GM08714 (cell line): Measurements from ENCODE around the gene HNRNPLL.
"Not testable (repeated sequence)": the region's sequence is repeated elsewhere in the genome, so short reads cannot be mapped to it uniquely, and the experiment has no call there.

Experiments used
- H3K4me3 ChIP-seq: fragments of 200-500 bp; sonication (Bioruptor generic); 2 replicates; pipeline ENCODE4 v1.5.1; 2014; ENCODE audit warnings: mild to moderate bottlenecking, low read length, inconsistent platforms
- ZNF274 ChIP-seq: IDR thresholded peaks from 2 replicates; pipeline ENCODE4 v1.6.1; 2012; ENCODE audit warnings: mild to moderate bottlenecking, low read depth, low read length

HNRNPLL gene

DNA sequence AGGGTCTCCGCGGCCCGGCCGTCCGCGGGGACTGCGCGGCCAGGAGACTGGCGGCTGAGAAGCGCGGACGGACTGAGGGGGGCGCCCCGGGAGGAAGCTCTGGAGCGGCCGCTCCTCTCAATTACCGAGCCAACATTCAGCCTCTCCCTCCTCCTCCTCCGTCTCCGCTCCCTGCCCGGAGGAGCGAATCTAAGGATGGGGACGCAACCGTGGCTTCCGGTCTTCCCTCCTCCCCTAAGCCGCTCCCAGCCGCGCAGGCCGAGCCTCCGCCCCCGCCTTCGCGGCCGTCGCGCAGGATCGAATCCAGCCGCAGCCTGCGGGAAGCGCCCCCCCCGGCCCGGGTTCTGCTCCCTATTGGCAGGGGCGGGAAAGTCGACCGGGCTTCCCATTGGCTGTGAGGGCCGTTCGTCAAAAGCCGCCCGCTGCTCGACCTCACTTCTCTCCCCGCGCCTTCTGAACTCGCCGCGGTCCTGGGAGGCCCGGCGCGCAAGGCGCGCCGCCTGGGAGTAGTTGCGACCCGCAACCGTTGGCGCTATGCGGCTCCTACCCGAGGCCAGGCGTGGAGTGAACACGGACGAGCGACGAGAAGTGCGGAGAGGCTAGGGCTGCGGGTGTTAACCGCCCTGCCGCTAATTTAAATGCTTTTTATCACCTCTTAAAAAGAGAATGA lies at the start of gene HNRNPLL:
Gene HNRNPLL, minus strand, starts transcription at position 197 of the 670 bp plus-strand sequence. CDS start 302 bp downstream, outside the sequence.
- no peak for TF ChIP-seq ZNF274
- peak within 1 kb of the TSS; percentile 74 for H3K4me3 ChIP-seq

DNA sequence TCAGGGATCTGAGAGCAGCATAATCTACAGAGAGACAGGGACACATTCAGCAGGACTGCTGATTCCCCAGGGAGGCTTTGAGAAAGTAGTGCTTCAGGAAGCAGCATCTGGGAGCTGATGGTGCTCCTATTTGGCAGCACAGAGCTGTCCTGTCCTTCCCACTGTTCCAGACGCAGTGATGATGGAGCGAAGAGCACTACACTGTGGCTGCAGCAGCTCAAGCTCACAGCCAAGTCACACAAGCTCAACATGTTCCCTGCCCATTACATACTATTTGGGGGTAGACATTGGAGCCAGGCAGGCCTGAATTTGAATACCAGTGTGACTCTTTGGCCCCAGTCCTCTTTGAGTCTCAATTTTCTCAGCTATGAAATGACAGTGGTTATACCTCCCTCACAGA lies 48.0 kb upstream of the HNRNPLL start:
- TF ChIP-seq ZNF274 = no peak
- no peak overlapping the region for H3K4me3 ChIP-seq

- no peak overlapping the region for H3K4me3 ChIP-seq
- no peak for TF ChIP-seq ZNF274
Observed at GRCh38 chr2:38650012-38650411, 47.3 kb upstream of the HNRNPLL start.

DNA sequence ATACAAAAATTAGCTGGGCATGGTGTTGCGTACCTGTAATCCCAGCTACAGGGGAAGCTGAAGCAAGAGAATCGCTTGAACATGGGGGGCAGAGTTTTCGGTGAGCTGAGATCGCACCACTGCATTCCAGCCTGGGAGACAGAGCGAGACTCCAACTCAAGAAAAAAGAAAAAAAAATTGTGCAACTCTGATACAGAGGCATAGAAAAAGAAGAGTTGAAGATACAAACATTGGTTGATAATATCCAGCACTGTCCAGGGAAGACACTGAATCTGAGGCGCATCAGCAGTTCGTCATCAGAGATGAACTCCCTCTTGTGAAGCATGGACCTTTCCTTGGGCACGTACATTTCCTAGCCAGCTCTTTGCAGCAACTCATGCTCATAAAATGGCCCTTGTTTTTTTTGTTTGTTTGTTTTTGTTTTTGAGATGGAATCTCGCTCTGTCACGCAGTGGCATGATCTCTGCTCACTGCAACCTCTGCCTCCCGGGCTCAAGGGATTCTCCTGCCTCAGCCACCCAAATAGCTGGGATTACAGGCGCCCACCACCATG lies 46.5 kb upstream of the HNRNPLL start:
- H3K4me3 ChIP-seq = no peak overlapping the region
- TF ChIP-seq ZNF274 = no peak

DNA sequence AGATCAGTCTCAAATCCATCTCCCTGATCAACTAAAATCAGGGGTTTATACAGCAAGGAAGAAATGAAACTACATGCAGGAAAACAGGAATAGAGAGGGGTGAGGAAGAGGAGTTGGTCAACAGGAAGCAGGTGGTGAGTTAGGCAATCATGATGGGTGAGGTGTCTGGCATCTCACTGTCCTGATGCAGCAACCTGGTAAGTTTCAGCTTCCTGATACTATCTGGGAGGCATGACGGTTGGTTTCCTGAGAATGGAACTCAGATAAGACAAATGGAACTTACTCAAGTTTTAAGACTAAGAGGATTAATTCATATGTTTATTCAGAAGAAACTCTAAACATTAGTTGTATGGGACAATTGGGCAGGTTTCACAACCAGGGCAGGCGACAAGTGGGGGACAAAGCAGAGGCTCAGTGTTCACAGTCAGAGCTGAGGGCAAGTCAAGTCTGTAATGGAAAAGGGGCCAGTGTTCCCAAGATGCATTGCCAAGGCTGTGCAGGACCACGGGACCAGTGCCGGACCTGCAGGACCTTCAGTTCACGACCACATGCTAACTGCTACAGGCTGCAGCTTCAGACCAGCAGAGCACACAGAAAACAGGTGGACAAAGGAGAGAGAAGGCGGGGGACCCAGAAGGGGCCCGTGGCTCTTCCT lies 45.5 kb upstream of the HNRNPLL start:
- TF ChIP-seq ZNF274 = no peak
- H3K4me3 ChIP-seq = no peak overlapping the region

DNA sequence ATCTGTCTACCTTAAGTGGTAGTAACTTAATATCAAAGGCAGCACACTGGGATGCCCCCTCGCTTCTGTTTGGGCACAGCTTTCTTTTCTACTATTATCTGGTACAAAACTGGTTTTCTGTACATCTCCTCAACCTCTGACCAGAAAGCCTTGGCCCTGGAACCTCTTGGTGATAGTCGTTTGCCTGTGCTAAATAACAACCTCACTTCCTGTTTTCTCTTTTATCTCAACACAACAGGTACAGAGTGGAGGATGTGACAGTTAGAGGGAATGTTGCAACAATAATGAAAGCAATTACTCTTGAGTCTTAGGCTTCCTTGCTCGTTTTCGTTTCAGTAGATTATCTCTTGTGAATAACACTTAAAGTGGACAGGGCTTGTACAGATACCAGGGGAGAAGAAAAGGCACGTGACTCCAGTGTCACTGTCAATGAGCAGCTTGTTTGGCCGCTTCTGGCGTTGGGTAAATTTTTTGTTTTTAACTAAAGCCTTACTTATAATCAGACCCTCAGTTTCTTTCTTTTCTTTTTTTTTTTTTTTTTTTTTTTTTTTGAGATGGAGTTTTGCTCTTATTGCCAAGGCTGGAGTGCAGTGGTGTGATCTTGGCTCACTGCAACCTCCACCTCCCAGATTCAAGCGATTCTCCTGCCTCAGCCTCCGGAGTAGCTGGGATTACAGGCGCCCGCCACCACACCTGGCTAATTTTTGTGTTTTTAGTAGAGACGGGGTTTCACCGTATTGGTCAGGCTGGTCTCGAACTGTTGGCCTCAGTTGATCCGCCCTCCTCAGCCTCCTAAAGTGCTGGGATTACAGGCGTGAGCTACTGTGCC lies 41.2 kb upstream of the HNRNPLL start:
- not testable (repeated sequence) for H3K4me3 ChIP-seq

GRCh38 chr2:38643021-38643671 lies 40.4 kb upstream of the HNRNPLL start:
- H3K4me3 ChIP-seq = no peak overlapping the region
- no peak for TF ChIP-seq ZNF274

DNA sequence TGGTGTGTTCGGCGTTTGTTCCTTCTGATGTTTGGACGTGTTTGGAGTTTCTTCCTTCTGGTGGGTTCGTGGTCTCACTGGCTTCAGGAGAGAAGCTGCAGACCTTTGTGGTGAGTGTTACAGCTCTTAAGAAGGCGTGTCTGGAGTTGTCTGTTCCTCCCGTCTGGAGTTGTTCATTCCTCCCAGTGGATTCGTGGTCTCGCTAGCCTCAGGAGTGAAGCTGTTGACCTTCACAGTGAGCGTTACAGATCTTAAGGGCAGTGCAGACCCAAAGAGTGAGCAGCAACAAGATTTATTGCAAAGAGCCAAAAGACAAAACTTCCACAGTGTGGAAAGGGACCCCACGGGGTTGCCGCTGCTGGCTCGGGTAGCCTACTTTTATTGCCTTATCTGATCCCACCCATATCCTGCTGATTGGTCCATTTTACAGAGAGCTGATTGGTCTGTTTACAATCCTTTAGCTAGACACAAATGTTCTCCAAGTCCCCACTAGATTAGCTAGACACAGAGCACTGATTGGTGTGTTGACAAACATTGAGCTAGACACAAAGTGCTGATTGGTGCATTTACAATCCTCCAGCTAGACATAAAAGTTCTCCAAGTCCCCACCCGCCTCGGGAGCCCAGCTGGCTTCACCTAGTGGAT lies 39.8 kb upstream of the HNRNPLL start:
- not testable (repeated sequence) for H3K4me3 ChIP-seq

DNA sequence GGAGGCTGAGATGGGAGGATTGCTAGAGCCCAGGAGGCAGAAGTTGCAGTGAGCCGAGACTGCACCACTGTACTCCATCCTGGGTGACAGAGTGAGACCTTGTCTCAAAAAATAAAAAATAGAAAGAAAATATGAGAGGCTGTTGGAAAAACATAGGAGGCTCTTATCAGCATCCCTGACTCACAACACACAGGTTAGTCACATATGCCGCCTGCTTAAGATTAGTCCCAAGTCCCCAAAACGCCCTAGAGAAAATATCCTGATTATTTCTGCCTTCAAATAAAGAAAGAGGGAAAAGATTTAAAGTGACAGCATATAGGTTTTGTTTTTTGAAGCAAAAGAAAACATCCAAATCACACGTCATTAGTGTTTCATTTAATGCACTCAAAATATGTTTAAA lies 33.3 kb upstream of the HNRNPLL start:
- H3K4me3 ChIP-seq = no peak overlapping the region
- no peak for TF ChIP-seq ZNF274

GRCh38 chr2:38635139-38635538 lies 32.4 kb upstream of the HNRNPLL start:
- no peak overlapping the region for H3K4me3 ChIP-seq
- TF ChIP-seq ZNF274 = no peak

DNA sequence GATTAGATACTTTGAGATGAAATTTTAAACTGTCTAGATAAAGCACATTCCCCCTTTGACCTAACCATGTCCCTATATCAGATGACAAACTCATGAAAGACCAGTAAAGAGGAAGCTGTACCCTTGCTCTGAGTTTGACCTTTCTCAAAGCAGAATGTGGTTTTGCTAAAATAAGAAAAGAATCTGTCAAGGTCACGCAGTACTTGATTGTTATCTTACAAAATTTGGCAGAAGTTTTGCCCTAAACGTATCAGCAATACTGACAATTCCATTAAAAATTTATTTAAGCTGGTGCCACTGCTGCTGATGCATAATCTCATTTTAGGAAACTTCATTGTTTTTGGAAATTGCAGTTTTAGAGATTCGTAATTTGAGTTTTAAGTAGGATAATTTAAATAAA lies 32.0 kb upstream of the HNRNPLL start:
- no peak for TF ChIP-seq ZNF274
- no peak overlapping the region for H3K4me3 ChIP-seq

GRCh38 chr2:38633895-38634294 lies 31.2 kb upstream of the HNRNPLL start:
- no peak for TF ChIP-seq ZNF274

DNA sequence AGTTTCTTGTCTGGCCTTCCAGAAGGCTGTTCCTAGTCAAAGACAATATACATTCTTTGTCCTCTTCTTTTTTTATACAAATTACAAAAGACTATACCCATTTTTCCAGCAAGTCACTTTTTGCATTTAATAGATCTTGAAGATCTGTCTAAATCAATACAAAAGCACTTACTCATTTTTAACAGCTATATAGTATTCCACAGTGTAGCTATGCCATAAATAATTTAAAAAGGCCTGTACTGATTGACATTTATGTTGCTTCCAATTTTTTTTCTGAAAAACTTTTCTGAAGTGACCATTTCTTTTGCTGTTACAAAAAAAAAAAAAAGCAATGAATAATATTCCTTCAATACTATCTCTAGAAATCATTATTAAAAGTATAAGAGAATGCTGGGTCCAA lies 30.3 kb upstream of the HNRNPLL start:
- no peak overlapping the region for H3K4me3 ChIP-seq
- no peak for TF ChIP-seq ZNF274

More at GRCh38 chr2:38633895-38634294, 31.2 kb upstream of the HNRNPLL start:
- no peak overlapping the region for H3K4me3 ChIP-seq

- TF ChIP-seq ZNF274 = no peak
Observed at GRCh38 chr2:38631976-38632375, 29.2 kb upstream of the HNRNPLL start.

GRCh38 chr2:38629684-38630083 lies 27.0 kb upstream of the HNRNPLL start:
- no peak for TF ChIP-seq ZNF274
- no peak overlapping the region for H3K4me3 ChIP-seq

More at GRCh38 chr2:38631976-38632375, 29.2 kb upstream of the HNRNPLL start:
- no peak overlapping the region for H3K4me3 ChIP-seq
